Activated CD8-positive, alpha-beta T cell treated with anti-CD3 and anti-CD28 coated beads, Interleukin-2, amount 10 ng/mL, durations not matched to agents 7 days and 5 days (primary cell): ENCODE measurements around the gene EHBP1. TPM values are rescaled to one million over a fixed set of nuclear protein-coding genes. Genes with fewer than 3 reads are reported as not detected.
"Not testable (repeated sequence)": the region's sequence is repeated elsewhere in the genome, so short reads cannot be mapped to it uniquely, and the experiment has no call there.

Experiments
- ATAC-seq: fragments of 150-1000 bp; cut with Tn5 transposase; one replicate; pipeline ENCODE4 v1.10.0; 2021; ENCODE audit warnings: moderate library complexity
- CTCF ChIA-PET: fragments of 350-600 bp; sonication (Branson Sonifier 250); formaldehyde crosslinking; loops from one replicate; lab custom pipeline; 2021; ENCODE audit warnings: antibody characterized with exemption; lab: Charles Lee
- POLR2A ChIA-PET: fragments of 350-600 bp; sonication (Branson Sonifier 250); formaldehyde crosslinking; loops from one replicate; lab custom pipeline; 2021; ENCODE audit warnings: antibody characterized with exemption; lab: Charles Lee
- DNase-seq: peaks from one replicate; pipeline ENCODE4 v3.0.0-alpha.2; 2020
- H3K27ac Mint-ChIP-seq: one replicate; pipeline ENCODE4 v1.8.0; 2021; ENCODE audit warnings: mild to moderate bottlenecking, mixed read lengths
- H3K27me3 Mint-ChIP-seq: one replicate; pipeline ENCODE4 v1.8.0; 2021; ENCODE audit warnings: low read depth, mixed read lengths
- H3K36me3 Mint-ChIP-seq: one replicate; pipeline ENCODE4 v1.8.0; 2021; ENCODE audit warnings: low read depth, mixed read lengths
- H3K4me1 Mint-ChIP-seq: one replicate; pipeline ENCODE4 v1.8.0; 2021; ENCODE audit warnings: low read depth, mixed read lengths
- H3K4me3 Mint-ChIP-seq: one replicate; pipeline ENCODE4 v1.8.0; 2021; ENCODE audit warnings: mild to moderate bottlenecking, mixed read lengths
- H3K9me3 Mint-ChIP-seq: one replicate; pipeline ENCODE4 v1.8.0; 2022; ENCODE audit warnings: mixed read lengths; ENCODE audit not compliant: insufficient read depth
- total RNA-seq, 2 experiments: library from RNA; stranded (reverse); gene quantifications; one replicate each; pipeline ENCODE4 v1.2.3, GENCODE V29; 2021

Gene EHBP1
- total RNA-seq, 2 experiments from 2014 or later = 23.4 to 26.3 TPM

DNA sequence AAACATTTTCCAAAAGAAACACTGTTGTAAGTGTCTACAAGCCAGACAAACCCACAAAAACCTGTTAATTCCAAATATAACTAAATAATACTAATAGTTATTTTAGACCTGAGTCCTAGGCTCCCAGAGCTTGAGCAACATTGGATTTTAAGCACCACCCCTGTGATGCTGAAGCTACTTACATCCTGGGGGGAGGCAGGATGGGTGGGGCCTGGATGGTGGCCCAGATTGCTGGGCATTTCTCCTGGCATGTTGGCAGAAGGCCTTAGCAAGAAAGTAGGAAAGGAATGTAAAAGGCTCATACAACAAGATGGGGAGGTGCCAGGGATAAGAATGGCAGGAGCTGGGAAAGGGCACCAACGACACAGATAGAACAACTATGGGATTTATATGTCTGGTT lies 294.4 kb downstream of the EHBP1 start:
- peaks cover 5% of the 10 kb centered on the region for H3K36me3 Mint-ChIP-seq
- no peaks in the 10 kb centered on the region for H3K27me3 Mint-ChIP-seq
- H3K9me3 Mint-ChIP-seq = no peaks in the 10 kb centered on the region
- POLR2A ChIA-PET = no interaction called here
- H3K27ac Mint-ChIP-seq = no peak overlapping the region
- DNase-seq = no peak
- no peak for ATAC-seq
- H3K4me3 Mint-ChIP-seq = no peak overlapping the region
- CTCF ChIA-PET = no interaction called here
- H3K4me1 Mint-ChIP-seq = no peaks in the 10 kb centered on the region

DNA sequence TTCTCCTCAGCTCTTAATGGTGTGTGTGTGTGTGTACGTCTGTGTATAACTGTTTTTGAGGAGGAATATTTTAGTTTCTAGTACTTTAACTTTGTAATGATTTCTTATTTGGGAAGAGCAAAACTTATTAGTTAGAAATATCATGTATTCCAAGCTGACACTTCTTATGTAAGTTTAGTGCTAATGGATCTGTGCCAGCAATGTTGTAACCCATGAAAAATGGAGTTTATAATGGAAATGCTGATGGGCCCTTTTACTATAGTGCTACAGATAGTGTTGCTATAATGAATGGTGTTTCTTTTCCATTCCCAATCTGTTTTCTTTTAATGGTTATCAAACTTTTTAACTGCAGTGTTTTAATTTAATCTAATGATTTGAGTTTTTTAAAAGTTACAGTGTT lies 295.3 kb downstream of the EHBP1 start:
- H3K4me3 Mint-ChIP-seq = no peak overlapping the region
- H3K4me1 Mint-ChIP-seq = no peaks in the 10 kb centered on the region
- H3K27ac Mint-ChIP-seq = no peak overlapping the region
- H3K36me3 Mint-ChIP-seq = peaks cover 5% of the 10 kb centered on the region
- no peaks in the 10 kb centered on the region for H3K27me3 Mint-ChIP-seq
- no peaks in the 10 kb centered on the region for H3K9me3 Mint-ChIP-seq
- ChIA-PET POLR2A (no interaction called here), CTCF (interaction anchor here (0.8 kb wide), 1 partner anchor 10 kb away, joined by 4 read pairs; no protein-coding TSS in a partner anchor)
- DNase-seq = no peak
- ATAC-seq = no peak

DNA sequence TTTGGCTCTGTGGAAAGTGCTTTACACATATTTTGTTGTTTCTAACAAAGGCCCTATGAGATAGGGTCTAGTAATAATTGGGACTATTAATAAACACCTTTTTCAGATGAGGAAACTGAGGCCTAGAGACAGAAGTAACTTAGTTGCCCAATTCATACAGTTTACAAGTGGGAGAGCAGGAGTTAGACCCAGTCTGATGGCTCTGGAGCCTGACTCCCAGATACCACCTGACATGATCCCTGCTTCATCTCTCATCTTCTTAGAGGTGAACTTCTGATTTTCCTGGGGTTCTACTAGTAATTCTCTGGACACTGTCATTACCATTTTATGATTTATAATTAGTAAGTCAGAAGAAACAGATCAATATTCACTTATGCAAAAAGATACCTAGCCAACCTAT lies 296.1 kb downstream of the EHBP1 start:
- Mint-ChIP-seq H3K27ac (no peak overlapping the region), H3K36me3 (peaks cover 5% of the 10 kb centered on the region), H3K4me1 (no peaks in the 10 kb centered on the region), H3K9me3 (no peaks in the 10 kb centered on the region), H3K27me3 (no peaks in the 10 kb centered on the region), H3K4me3 (no peak overlapping the region)
- ChIA-PET POLR2A (no interaction called here), CTCF (no interaction called here)
- no peak for ATAC-seq
- no peak for DNase-seq

DNA sequence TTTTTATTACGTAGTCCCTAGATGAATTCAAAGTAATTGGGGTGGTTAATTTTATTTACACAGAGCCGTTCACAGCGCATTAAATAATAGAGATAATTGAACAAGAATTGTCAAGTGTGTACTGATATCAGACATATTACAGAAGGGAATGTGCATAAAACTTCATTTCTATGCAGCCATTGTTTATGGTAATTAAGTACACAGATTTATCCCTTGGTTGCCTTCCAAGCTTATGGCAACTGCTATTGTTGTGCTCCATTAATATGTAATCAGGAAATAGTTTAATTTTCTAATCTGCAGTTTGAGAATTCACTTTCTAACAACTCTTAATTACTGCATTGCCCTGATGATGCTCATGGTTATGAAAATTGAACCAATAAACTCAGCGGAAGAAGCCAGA lies 297.8 kb downstream of the EHBP1 start:
- no peak overlapping the region for H3K4me3 Mint-ChIP-seq
- POLR2A ChIA-PET = no interaction called here
- CTCF ChIA-PET = no interaction called here
- H3K27me3 Mint-ChIP-seq = no peaks in the 10 kb centered on the region
- H3K36me3 Mint-ChIP-seq = no peaks in the 10 kb centered on the region
- H3K9me3 Mint-ChIP-seq = no peaks in the 10 kb centered on the region
- no peak for DNase-seq
- no peak overlapping the region for H3K27ac Mint-ChIP-seq
- H3K4me1 Mint-ChIP-seq = no peaks in the 10 kb centered on the region
- ATAC-seq = no peak

DNA sequence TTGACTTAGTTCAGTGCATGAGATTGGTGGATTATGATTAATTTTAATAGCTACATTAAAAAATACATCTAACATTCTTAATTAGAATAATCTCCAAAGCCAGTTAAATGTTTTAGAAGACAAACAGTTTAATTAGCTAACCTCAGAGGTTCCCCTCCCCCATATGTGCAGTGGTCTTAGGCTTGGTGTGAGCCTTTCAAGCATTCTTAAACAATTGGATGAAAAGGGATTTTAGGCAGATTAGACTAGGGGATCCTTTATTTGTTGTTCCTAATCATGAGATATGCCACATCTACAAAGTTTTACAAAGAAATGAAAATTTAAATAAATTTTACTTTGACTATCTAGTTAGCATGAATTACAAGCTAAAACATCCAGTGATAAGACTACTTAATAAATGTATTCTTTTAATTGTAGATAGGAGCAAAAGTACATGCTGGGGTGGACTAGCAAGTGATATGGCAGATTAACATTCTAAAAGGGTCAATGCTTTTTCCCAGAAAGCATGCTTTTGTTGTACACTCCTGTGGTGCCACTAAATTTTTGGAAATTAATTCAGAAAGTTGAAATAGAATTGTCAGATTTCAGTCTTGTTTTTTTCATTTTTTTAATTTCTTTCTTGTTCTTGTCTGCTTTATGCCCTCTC lies 302.4 kb downstream of the EHBP1 start:
- ATAC-seq = no peak
- DNase-seq = no peak
- H3K9me3 Mint-ChIP-seq = no peaks in the 10 kb centered on the region
- no peaks in the 10 kb centered on the region for H3K27me3 Mint-ChIP-seq
- CTCF ChIA-PET = no interaction called here
- H3K4me3 Mint-ChIP-seq = no peak overlapping the region
- POLR2A ChIA-PET = no interaction called here
- H3K36me3 Mint-ChIP-seq = no peaks in the 10 kb centered on the region
- no peak overlapping the region for H3K27ac Mint-ChIP-seq
- H3K4me1 Mint-ChIP-seq = no peaks in the 10 kb centered on the region

DNA sequence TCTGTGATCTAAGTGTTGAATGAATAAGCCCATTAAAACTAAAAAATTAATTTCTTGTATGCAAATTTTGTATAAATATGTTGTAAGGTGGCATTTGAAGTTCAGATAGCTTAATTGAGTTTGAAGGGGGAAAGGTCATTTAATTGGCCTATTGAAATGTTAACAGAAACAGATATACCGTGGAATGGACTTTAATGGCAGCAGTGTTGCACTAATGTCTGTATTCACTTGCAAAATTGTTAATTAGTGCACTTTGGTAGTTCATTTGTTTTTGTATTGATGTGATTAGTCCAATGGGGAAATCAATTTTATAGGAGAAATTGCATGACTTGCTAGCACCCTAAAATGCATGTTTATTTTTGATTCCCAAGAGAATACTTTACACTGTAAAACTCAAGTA lies 303.3 kb downstream of the EHBP1 start:
- DNase-seq = no peak
- no peak for ATAC-seq
- H3K36me3 Mint-ChIP-seq = no peaks in the 10 kb centered on the region
- H3K27me3 Mint-ChIP-seq = no peaks in the 10 kb centered on the region
- H3K4me1 Mint-ChIP-seq = no peaks in the 10 kb centered on the region
- POLR2A ChIA-PET = no interaction called here
- CTCF ChIA-PET = no interaction called here
- no peaks in the 10 kb centered on the region for H3K9me3 Mint-ChIP-seq
- H3K4me3 Mint-ChIP-seq = no peak overlapping the region
- H3K27ac Mint-ChIP-seq = no peak overlapping the region

DNA sequence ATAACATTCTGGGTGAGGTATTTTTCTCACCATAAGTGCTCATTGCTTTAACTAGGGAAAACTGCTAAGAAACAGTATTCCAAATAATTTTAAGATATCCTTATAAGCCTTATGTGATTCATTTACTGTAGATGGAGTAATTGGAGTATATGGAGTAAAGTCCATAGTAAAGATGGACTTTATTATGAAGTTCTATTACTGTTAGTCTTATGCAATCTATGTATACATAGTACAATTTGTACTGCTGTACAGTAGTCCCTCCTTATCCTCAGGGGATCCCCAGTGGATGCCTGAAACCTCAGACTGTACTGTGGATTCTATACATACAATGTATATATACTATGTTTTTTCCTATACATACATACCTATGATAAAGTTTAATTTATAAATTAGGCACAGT lies 304.0 kb downstream of the EHBP1 start:
- Mint-ChIP-seq H3K27me3 (no peaks in the 10 kb centered on the region), H3K9me3 (no peaks in the 10 kb centered on the region), H3K4me3 (no peak overlapping the region), H3K27ac (no peak overlapping the region), H3K36me3 (no peaks in the 10 kb centered on the region), H3K4me1 (no peaks in the 10 kb centered on the region)
- ATAC-seq (no peak), DNase-seq (no peak)
- POLR2A ChIA-PET = no interaction called here
- CTCF ChIA-PET = no interaction called here

DNA sequence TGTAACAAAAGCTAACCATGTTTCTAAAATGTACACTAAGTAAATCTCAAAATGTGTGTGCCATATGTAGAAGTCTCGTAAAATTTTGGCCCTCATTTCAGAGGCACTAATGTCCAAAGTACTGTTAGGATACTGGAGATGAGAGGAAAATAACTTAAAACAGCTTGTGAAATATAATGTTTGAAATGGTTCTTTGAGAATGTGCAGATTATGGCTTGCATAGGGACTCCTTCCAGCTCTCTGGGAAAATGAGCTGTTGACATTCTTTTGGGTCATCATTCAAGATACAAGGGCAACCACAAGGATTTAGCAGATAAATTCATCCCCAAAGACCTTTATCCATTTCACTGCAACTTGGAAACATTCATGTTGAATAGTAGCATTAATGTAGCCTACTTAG lies 307.0 kb downstream of the EHBP1 start:
- DNase-seq (no peak), ATAC-seq (no peak)
- no peak overlapping the region for H3K27ac Mint-ChIP-seq
- no peaks in the 10 kb centered on the region for H3K27me3 Mint-ChIP-seq
- no peak overlapping the region for H3K4me3 Mint-ChIP-seq
- CTCF ChIA-PET = interaction anchor here (0.8 to 1.1 kb wide), 2 partner anchors 11 to 225 kb away, joined by 3 read pairs; no protein-coding TSS in a partner anchor
- POLR2A ChIA-PET = no interaction called here
- no peaks in the 10 kb centered on the region for H3K36me3 Mint-ChIP-seq
- no peaks in the 10 kb centered on the region for H3K4me1 Mint-ChIP-seq
- H3K9me3 Mint-ChIP-seq = no peaks in the 10 kb centered on the region

DNA sequence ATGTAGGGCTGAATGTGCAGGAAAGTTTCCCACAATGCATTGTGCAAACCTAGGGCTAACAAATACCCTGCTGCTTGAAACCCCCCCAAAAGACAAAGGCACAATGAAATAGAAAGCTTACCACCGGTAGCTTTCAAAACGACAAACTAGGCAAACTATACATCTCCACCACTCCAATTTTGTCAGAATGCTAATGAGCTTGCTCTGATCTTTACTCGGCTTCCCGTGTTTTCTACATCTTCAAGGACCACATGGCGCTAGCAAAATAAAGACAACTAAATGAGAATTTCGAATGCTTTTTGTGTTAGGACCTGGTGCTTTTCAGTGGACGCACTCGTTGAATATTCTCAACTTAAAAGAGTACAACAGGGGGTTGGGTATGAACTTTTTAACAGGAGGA lies 307.9 kb downstream of the EHBP1 start:
- Mint-ChIP-seq H3K27me3 (no peaks in the 10 kb centered on the region), H3K36me3 (no peaks in the 10 kb centered on the region), H3K4me3 (no peak overlapping the region), H3K27ac (no peak overlapping the region), H3K4me1 (no peaks in the 10 kb centered on the region), H3K9me3 (no peaks in the 10 kb centered on the region)
- ChIA-PET CTCF (interaction anchor here (0.7 kb wide), 1 partner anchor 15 kb away, joined by 3 read pairs; no protein-coding TSS in a partner anchor), POLR2A (no interaction called here)
- no peak for ATAC-seq
- DNase-seq = no peak

DNA sequence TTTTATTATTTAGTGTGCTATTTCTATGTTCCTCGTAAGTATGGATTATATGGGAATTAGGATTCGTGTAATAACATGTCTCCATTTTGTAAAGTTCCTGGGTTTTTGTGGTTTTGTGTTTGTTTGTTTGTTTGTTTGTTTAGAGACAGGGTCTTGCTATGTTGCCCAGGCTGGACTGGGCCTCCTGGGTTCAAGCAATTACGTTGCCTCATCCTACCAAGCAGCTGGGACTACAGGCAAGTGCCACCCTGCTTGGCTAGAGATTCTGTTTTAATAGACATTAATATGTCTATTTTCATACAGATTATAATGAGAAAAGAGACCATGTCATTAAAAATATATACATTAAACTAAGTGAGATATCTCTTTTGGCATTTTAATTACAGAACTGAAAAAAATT lies 309.9 kb downstream of the EHBP1 start:
- ChIA-PET CTCF (no interaction called here), POLR2A (no interaction called here)
- Mint-ChIP-seq H3K27me3 (no peaks in the 10 kb centered on the region), H3K27ac (no peak overlapping the region), H3K4me1 (no peaks in the 10 kb centered on the region), H3K36me3 (no peaks in the 10 kb centered on the region), H3K4me3 (no peak overlapping the region), H3K9me3 (no peaks in the 10 kb centered on the region)
- ATAC-seq (no peak), DNase-seq (no peak)

DNA sequence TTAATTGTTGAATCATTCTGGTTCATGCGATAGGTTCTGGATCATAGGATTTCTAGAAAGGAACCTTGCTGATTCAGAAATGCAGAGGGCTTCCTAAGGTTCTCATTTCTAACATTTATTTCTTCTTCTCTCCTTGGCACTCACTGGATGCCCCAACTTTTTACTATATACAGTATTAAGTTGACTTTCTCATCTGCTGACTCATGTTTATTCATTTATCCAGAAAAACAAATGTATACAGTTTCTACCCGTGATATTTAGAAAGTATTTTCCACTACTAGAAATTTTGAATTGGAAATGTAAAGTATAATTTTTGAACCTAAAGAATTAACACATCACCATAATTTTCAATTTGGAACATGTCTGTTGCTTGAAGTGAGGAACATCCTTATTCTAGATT lies 312.9 kb downstream of the EHBP1 start:
- ChIA-PET CTCF (no interaction called here), POLR2A (no interaction called here)
- no peaks in the 10 kb centered on the region for H3K4me1 Mint-ChIP-seq
- DNase-seq (no peak), ATAC-seq (no peak)
- no peak overlapping the region for H3K27ac Mint-ChIP-seq
- no peaks in the 10 kb centered on the region for H3K27me3 Mint-ChIP-seq
- H3K36me3 Mint-ChIP-seq = no peaks in the 10 kb centered on the region
- H3K4me3 Mint-ChIP-seq = no peak overlapping the region
- H3K9me3 Mint-ChIP-seq = no peaks in the 10 kb centered on the region

DNA sequence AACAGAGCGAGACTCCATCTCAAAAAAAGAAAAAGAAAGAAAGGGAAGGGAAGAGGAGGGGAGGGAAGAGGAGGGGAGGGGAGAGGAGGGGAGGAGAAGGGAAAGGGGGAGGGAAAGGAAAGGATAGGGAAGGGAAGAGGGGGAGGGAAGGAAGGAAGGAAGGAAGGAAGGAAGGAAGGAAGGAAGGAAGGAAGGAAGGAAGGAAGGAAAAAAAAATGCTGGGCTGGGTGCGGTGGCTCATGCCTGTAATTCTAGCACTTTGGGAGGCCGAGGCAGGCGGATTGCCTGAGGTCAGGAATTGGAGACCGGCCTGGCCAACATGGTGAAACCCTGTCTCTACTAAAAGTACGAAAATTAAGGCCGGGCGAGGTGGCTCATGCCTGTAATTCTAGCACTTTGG lies 314.2 kb downstream of the EHBP1 start:
- H3K36me3 Mint-ChIP-seq, H3K4me1 Mint-ChIP-seq, H3K4me3 Mint-ChIP-seq, CTCF ChIA-PET, H3K9me3 Mint-ChIP-seq, DNase-seq, POLR2A ChIA-PET, H3K27ac Mint-ChIP-seq, ATAC-seq, H3K27me3 Mint-ChIP-seq: not testable (repeated sequence)

DNA sequence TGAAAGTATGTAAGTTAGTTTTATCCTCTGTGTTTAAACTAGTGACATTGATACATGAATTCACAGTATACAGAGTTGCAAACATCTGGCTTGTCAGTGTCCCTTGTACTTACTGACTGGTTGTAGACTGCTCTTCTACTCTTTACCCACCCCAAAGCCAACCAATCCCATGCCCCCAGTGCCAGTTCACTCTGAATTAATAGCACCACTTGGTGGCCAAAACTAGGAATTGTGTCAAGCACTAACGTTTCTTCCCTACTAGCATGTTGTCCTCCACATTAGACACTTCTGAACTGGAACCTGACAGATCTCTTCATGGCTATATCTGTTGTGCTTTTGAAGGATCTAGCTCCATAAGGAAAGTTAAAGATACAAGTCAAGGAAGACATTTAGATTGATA lies 317.9 kb downstream of the EHBP1 start:
- Mint-ChIP-seq H3K36me3 (no peaks in the 10 kb centered on the region), H3K4me1 (no peaks in the 10 kb centered on the region), H3K27me3 (no peaks in the 10 kb centered on the region), H3K27ac (no peak overlapping the region), H3K4me3 (no peak overlapping the region), H3K9me3 (no peaks in the 10 kb centered on the region)
- ATAC-seq = no peak
- CTCF ChIA-PET = interaction anchor here (1.0 kb wide), 1 partner anchor 11 kb away, joined by 3 read pairs; no protein-coding TSS in a partner anchor
- no peak for DNase-seq
- POLR2A ChIA-PET = no interaction called here
